ENCODE measurements around the gene PHB1. TPM values are rescaled to one million over a fixed set of nuclear protein-coding genes. Genes with fewer than 3 reads are reported as not detected.
"Not testable (repeated sequence)": the region's sequence is repeated elsewhere in the genome, so short reads cannot be mapped to it uniquely, and the experiment has no call there.

Gene PHB1
- total RNA-seq, 5 donors from 2014 or later (not counting 1 experiment from before 2014, with no cell fraction given) = 49.4 to 84.6 (median 74.7) TPM

- 74% methylated on average over 6 of the region's 13 CpGs for WGBS (ENCODE audit: insufficient coverage)
- ChIA-PET CTCF (interaction anchor here (0.6 to 1.5 kb wide), 5 partner anchors 27 to 545 kb away, joined by 3 to 6 read pairs (median 3); no protein-coding TSS in a partner anchor), POLR2A (interaction anchor here in 1 of 2 donors (0.7 kb wide), 1 partner anchor 55 kb away, joined by 3 read pairs; no protein-coding TSS in a partner anchor)
- no peak for ATAC-seq (replicated peaks in 1 of 4)
- no peaks in the 10 kb centered on the region for H3K27me3 Mint-ChIP-seq
- Histone ChIP-seq H3K4me3 (ENCODE audit: control insufficient read depth in 1 of 2, extremely low read depth in 1 of 2, low read length in 1 of 2) (no peak overlapping the region), H3K36me3 (ENCODE audit: control insufficient read depth in 2 of 2, extremely low read depth in 1 of 2, insufficient read depth in 1 of 2, low read length in 1 of 2) (no peaks in the 10 kb centered on the region), H3K27me3 (replicated peaks in 1 of 2; ENCODE audit: control insufficient read depth in 2 of 2, extremely low read depth in 1 of 2, insufficient read depth in 2 of 2, low read length in 1 of 2) (no peaks in the 10 kb centered on the region), H3K4me1 (ENCODE audit: control insufficient read depth in 1 of 2, extremely low read depth in 1 of 2, insufficient read depth in 2 of 2, low read length in 2 of 2) (peaks cover 0 to 9% of the 10 kb centered on the region in 2 experiments), H3K27ac (ENCODE audit: low read length) (no peak overlapping the region), H3K9me3 (no peaks in the 10 kb centered on the region)
- no peak for DNase-seq
- no peak overlapping the region for H3K27ac Mint-ChIP-seq
- no peaks in the 10 kb centered on the region for H3K9me3 Mint-ChIP-seq
- H3K36me3 Mint-ChIP-seq = no peaks in the 10 kb centered on the region
- no peak overlapping the region for H3K4me3 Mint-ChIP-seq
- H3K4me1 Mint-ChIP-seq = peaks cover 3 to 16% (median 5%) of the 10 kb centered on the region in 3 donors
Observed at GRCh38 chr17:49370971-49371834, 43.5 kb downstream of the PHB1 start.

- no peak for ATAC-seq (replicated peaks in 1 of 4)
- no peak for DNase-seq
- no peaks in the 10 kb centered on the region for H3K9me3 Mint-ChIP-seq
- Histone ChIP-seq H3K4me1 (ENCODE audit: control insufficient read depth in 1 of 2, extremely low read depth in 1 of 2, insufficient read depth in 2 of 2, low read length in 2 of 2) (peaks cover 0 to 22% of the 10 kb centered on the region in 2 experiments), H3K9me3 (no peaks in the 10 kb centered on the region), H3K4me3 (ENCODE audit: control insufficient read depth in 1 of 2, extremely low read depth in 1 of 2, low read length in 1 of 2) (no peak overlapping the region), H3K27ac (ENCODE audit: low read length) (no peak overlapping the region), H3K36me3 (ENCODE audit: control insufficient read depth in 2 of 2, extremely low read depth in 1 of 2, insufficient read depth in 1 of 2, low read length in 1 of 2) (no peaks in the 10 kb centered on the region), H3K27me3 (replicated peaks in 1 of 2; ENCODE audit: control insufficient read depth in 2 of 2, extremely low read depth in 1 of 2, insufficient read depth in 2 of 2, low read length in 1 of 2) (no peaks in the 10 kb centered on the region)
- H3K27me3 Mint-ChIP-seq = no peaks in the 10 kb centered on the region
- peaks cover 11 to 27% (median 12%) of the 10 kb centered on the region in 3 donors for H3K4me1 Mint-ChIP-seq
- H3K27ac Mint-ChIP-seq = no peak overlapping the region
- ChIA-PET CTCF (interaction anchor here (0.6 to 3.1 kb wide), 5 partner anchors 12 to 857 kb away, joined by 3 to 46 read pairs (median 7); no protein-coding TSS in a partner anchor), POLR2A (no interaction called here)
- no CpG with 5 or more reads among the region's 1 CpG for WGBS (ENCODE audit: insufficient coverage)
- no peak overlapping the region for H3K4me3 Mint-ChIP-seq
- H3K36me3 Mint-ChIP-seq = no peaks in the 10 kb centered on the region
Observed at GRCh38 chr17:49369760-49370159, 44.9 kb downstream of the PHB1 start.

GRCh38 chr17:49369089-49369488, 45.6 kb downstream of the PHB1 start:
- Histone ChIP-seq H3K4me3 (ENCODE audit: control insufficient read depth in 1 of 2, extremely low read depth in 1 of 2, low read length in 1 of 2) (no peak overlapping the region), H3K27me3 (replicated peaks in 1 of 2; ENCODE audit: control insufficient read depth in 2 of 2, extremely low read depth in 1 of 2, insufficient read depth in 2 of 2, low read length in 1 of 2) (no peaks in the 10 kb centered on the region), H3K9me3 (no peaks in the 10 kb centered on the region), H3K4me1 (ENCODE audit: control insufficient read depth in 1 of 2, extremely low read depth in 1 of 2, insufficient read depth in 2 of 2, low read length in 2 of 2) (peaks cover 0 to 22% of the 10 kb centered on the region in 2 experiments), H3K27ac (ENCODE audit: low read length) (no peak overlapping the region), H3K36me3 (ENCODE audit: control insufficient read depth in 2 of 2, extremely low read depth in 1 of 2, insufficient read depth in 1 of 2, low read length in 1 of 2) (no peaks in the 10 kb centered on the region)
- no peak overlapping the region for H3K4me3 Mint-ChIP-seq
- DNase-seq (no peak), ATAC-seq (replicated peaks in 1 of 4) (no peak)
- H3K27ac Mint-ChIP-seq = no peak overlapping the region
- H3K27me3 Mint-ChIP-seq = no peaks in the 10 kb centered on the region
- CTCF ChIA-PET = interaction anchor here (0.7 to 3.1 kb wide), 15 partner anchors 9 to 61 kb away, joined by 3 to 46 read pairs (median 5); partner anchors contain the start of gene PHB1 (in 1 of the 2)
- H3K36me3 Mint-ChIP-seq = no peaks in the 10 kb centered on the region
- peaks cover 11 to 31% (median 12%) of the 10 kb centered on the region in 3 donors for H3K4me1 Mint-ChIP-seq
- no CpG with 5 or more reads among the region's 1 CpG for WGBS (ENCODE audit: insufficient coverage)
- POLR2A ChIA-PET = interaction anchor here in 1 of 2 donors (1.5 kb wide), 1 partner anchor 54 kb away, joined by 3 read pairs; no protein-coding TSS in a partner anchor
- H3K9me3 Mint-ChIP-seq = no peaks in the 10 kb centered on the region

GRCh38 chr17:49365667-49366066, 49.0 kb downstream of the PHB1 start:
- Histone ChIP-seq H3K27me3 (replicated peaks in 1 of 2; ENCODE audit: control insufficient read depth in 2 of 2, extremely low read depth in 1 of 2, insufficient read depth in 2 of 2, low read length in 1 of 2) (no peaks in the 10 kb centered on the region), H3K27ac (ENCODE audit: low read length) (peak overlapping the region; percentile 38), H3K36me3 (ENCODE audit: control insufficient read depth in 2 of 2, extremely low read depth in 1 of 2, insufficient read depth in 1 of 2, low read length in 1 of 2) (no peaks in the 10 kb centered on the region), H3K4me1 (ENCODE audit: control insufficient read depth in 1 of 2, extremely low read depth in 1 of 2, insufficient read depth in 2 of 2, low read length in 2 of 2) (peaks cover 11 to 33% of the 10 kb centered on the region in 2 experiments), H3K4me3 (ENCODE audit: control insufficient read depth in 1 of 2, extremely low read depth in 1 of 2, low read length in 1 of 2) (no peak overlapping the region), H3K9me3 (no peaks in the 10 kb centered on the region)
- ChIA-PET POLR2A (no interaction called here), CTCF (interaction anchor here in 1 of 2 donors (0.7 to 1.4 kb wide), 6 partner anchors 8 to 1481 kb away, joined by 3 to 4 read pairs (median 3); no protein-coding TSS in a partner anchor)
- no CpG with 5 or more reads among the region's 2 CpGs for WGBS (ENCODE audit: insufficient coverage)
- DNase-seq = peak in 22 of 35 experiments; percentile 9 to 72 (median 22)
- H3K4me3 Mint-ChIP-seq = peak overlapping the region in 1 of 3 donors; percentile 35
- no peaks in the 10 kb centered on the region for H3K36me3 Mint-ChIP-seq
- peaks cover 21 to 36% (median 22%) of the 10 kb centered on the region in 3 donors for H3K4me1 Mint-ChIP-seq
- no peaks in the 10 kb centered on the region for H3K9me3 Mint-ChIP-seq
- H3K27me3 Mint-ChIP-seq = no peaks in the 10 kb centered on the region
- no peak for ATAC-seq (replicated peaks in 1 of 4)
- peak overlapping the region; percentile 72 to 86 for H3K27ac Mint-ChIP-seq

GRCh38 chr17:49365126-49365525, 49.6 kb downstream of the PHB1 start:
- H3K27me3 Mint-ChIP-seq; H3K4me3 Mint-ChIP-seq; H3K4me3 ChIP-seq (ENCODE audit: control insufficient read depth in 1 of 2, extremely low read depth in 1 of 2, low read length in 1 of 2); H3K27me3 ChIP-seq (replicated peaks in 1 of 2; ENCODE audit: control insufficient read depth in 2 of 2, extremely low read depth in 1 of 2, insufficient read depth in 2 of 2, low read length in 1 of 2); DNase-seq; H3K9me3 Mint-ChIP-seq; H3K36me3 Mint-ChIP-seq; POLR2A ChIA-PET; H3K36me3 ChIP-seq (ENCODE audit: control insufficient read depth in 2 of 2, extremely low read depth in 1 of 2, insufficient read depth in 1 of 2, low read length in 1 of 2); ATAC-seq (replicated peaks in 1 of 4); H3K9me3 ChIP-seq: not testable (repeated sequence)
- Mint-ChIP-seq H3K4me1 (peaks cover 26 to 42% (median 27%) of the 10 kb centered on the region in 3 donors), H3K27ac (peak overlapping the region in 1 of 2 donors; percentile 72)
- peaks cover 16 to 37% of the 10 kb centered on the region in 2 experiments for H3K4me1 ChIP-seq (ENCODE audit: control insufficient read depth in 1 of 2, extremely low read depth in 1 of 2, insufficient read depth in 2 of 2, low read length in 2 of 2)
- H3K27ac ChIP-seq (ENCODE audit: low read length) = peak overlapping the region; percentile 38
- CTCF ChIA-PET = interaction anchor here in 1 of 2 donors (0.6 to 1.4 kb wide), 5 partner anchors 11 to 1482 kb away, joined by 3 to 4 read pairs (median 3); no protein-coding TSS in a partner anchor
- WGBS (ENCODE audit: insufficient coverage) = 95% methylated on average over 6 of the region's 10 CpGs

GRCh38 chr17:49364119-49364518, 50.6 kb downstream of the PHB1 start:
- no CpG with 5 or more reads among the region's 2 CpGs for WGBS (ENCODE audit: insufficient coverage)
- no peak overlapping the region for H3K27ac ChIP-seq (ENCODE audit: low read length)
- no peaks in the 10 kb centered on the region for H3K9me3 ChIP-seq
- DNase-seq = no peak
- Mint-ChIP-seq H3K36me3 (no peaks in the 10 kb centered on the region), H3K27ac (no peak overlapping the region), H3K9me3 (no peaks in the 10 kb centered on the region), H3K4me3 (no peak overlapping the region), H3K27me3 (no peaks in the 10 kb centered on the region), H3K4me1 (peaks cover 36 to 52% (median 37%) of the 10 kb centered on the region in 3 donors)
- ChIA-PET POLR2A (no interaction called here), CTCF (interaction anchor here in 1 of 2 donors (0.6 kb wide), 1 partner anchor 837 kb away, joined by 5 read pairs; the partner anchor contains the start of gene COL1A1)
- no peaks in the 10 kb centered on the region for H3K27me3 ChIP-seq (replicated peaks in 1 of 2; ENCODE audit: control insufficient read depth in 2 of 2, extremely low read depth in 1 of 2, insufficient read depth in 2 of 2, low read length in 1 of 2)
- peaks cover 26 to 44% of the 10 kb centered on the region in 2 experiments for H3K4me1 ChIP-seq (ENCODE audit: control insufficient read depth in 1 of 2, extremely low read depth in 1 of 2, insufficient read depth in 2 of 2, low read length in 2 of 2)
- no peaks in the 10 kb centered on the region for H3K36me3 ChIP-seq (ENCODE audit: control insufficient read depth in 2 of 2, extremely low read depth in 1 of 2, insufficient read depth in 1 of 2, low read length in 1 of 2)
- ATAC-seq (replicated peaks in 1 of 4) = no peak
- H3K4me3 ChIP-seq (ENCODE audit: control insufficient read depth in 1 of 2, extremely low read depth in 1 of 2, low read length in 1 of 2) = no peak overlapping the region

Measured in T-cell (primary cell).